HG03196 (cell line): ENCODE data around the gene KDM3A.

Experiments
- ATAC-seq: cut with Tn5 transposase; IDR thresholded peaks from one replicate; pipeline ENCODE4 v1.9.1; 2021; ENCODE audit not compliant: unreplicated experiment

The KDM3A gene, protein sequence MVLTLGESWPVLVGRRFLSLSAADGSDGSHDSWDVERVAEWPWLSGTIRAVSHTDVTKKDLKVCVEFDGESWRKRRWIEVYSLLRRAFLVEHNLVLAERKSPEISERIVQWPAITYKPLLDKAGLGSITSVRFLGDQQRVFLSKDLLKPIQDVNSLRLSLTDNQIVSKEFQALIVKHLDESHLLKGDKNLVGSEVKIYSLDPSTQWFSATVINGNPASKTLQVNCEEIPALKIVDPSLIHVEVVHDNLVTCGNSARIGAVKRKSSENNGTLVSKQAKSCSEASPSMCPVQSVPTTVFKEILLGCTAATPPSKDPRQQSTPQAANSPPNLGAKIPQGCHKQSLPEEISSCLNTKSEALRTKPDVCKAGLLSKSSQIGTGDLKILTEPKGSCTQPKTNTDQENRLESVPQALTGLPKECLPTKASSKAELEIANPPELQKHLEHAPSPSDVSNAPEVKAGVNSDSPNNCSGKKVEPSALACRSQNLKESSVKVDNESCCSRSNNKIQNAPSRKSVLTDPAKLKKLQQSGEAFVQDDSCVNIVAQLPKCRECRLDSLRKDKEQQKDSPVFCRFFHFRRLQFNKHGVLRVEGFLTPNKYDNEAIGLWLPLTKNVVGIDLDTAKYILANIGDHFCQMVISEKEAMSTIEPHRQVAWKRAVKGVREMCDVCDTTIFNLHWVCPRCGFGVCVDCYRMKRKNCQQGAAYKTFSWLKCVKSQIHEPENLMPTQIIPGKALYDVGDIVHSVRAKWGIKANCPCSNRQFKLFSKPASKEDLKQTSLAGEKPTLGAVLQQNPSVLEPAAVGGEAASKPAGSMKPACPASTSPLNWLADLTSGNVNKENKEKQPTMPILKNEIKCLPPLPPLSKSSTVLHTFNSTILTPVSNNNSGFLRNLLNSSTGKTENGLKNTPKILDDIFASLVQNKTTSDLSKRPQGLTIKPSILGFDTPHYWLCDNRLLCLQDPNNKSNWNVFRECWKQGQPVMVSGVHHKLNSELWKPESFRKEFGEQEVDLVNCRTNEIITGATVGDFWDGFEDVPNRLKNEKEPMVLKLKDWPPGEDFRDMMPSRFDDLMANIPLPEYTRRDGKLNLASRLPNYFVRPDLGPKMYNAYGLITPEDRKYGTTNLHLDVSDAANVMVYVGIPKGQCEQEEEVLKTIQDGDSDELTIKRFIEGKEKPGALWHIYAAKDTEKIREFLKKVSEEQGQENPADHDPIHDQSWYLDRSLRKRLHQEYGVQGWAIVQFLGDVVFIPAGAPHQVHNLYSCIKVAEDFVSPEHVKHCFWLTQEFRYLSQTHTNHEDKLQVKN (N-terminal part only)

DNA sequence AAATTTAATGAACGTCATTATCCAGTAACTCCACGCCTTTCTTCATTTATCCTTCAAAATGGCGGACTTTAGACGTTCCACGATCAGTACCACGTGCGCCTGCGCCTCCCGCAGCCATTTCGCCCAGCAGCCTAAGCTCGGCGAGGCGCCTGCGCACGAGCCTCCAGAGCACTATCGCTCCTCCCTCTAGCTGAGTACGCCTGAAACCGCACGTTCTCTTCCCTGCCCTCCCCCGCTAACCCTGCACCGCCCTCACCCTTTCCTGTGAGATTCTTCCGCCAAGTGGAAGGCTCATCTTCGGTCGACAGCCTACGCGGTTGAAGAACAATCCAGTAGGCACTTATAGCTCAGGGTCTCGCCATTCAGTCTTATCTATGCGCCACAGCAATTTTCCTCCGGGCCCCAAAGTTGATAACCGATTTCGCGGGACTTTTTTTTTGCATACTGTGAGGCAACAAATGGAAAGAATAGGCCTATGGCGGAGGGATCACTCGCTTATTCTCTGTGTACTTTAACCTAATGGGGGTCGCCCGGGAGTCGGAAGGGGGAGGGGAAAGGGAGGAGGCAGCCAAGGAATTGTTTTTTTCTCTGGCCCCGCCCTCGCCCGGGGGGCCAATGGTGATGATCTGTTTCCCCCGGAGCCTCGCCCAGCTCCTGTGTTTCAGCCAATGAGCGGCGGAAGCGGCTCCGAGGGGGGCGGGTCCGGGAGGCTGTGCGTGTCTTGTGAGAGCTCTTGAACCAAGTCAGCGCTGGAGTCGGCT, at the start of gene KDM3A:
Gene KDM3A, plus strand, starts transcription at position 741 of the 761 bp plus-strand sequence. CDS start 677 bp downstream, outside the sequence.
- peak; percentile 82 for ATAC-seq

DNA sequence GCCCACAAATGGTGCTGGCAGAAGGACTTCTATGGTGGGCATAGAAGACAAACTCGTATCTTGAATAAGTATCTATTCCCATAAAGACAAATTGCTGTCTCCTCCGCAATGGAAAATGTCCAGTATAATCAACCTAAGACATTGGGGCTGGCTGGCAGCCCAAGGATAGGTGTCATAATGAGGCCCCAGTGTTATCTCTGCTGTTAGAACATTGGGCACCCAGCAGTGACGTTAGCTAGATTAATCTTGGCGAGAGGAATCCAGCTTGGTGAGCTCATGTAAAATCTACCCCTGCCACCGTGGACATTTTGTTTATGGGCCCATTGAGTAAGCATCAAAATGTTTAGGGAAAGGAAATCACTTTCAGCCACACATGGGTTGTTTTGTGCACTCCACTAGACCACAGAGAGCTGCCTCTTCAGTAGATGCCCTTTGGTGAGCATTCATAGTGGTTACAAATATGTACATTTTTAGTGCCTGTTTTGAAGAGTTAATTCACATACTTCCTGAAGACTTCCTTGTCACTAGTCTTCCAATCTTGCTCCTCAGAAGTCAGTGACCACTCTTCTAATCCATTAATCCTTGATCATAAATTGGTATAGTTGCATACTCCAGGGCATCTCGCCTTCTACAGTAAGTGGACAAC, 48.2 kb upstream of the KDM3A start:
- no peak for ATAC-seq

DNA sequence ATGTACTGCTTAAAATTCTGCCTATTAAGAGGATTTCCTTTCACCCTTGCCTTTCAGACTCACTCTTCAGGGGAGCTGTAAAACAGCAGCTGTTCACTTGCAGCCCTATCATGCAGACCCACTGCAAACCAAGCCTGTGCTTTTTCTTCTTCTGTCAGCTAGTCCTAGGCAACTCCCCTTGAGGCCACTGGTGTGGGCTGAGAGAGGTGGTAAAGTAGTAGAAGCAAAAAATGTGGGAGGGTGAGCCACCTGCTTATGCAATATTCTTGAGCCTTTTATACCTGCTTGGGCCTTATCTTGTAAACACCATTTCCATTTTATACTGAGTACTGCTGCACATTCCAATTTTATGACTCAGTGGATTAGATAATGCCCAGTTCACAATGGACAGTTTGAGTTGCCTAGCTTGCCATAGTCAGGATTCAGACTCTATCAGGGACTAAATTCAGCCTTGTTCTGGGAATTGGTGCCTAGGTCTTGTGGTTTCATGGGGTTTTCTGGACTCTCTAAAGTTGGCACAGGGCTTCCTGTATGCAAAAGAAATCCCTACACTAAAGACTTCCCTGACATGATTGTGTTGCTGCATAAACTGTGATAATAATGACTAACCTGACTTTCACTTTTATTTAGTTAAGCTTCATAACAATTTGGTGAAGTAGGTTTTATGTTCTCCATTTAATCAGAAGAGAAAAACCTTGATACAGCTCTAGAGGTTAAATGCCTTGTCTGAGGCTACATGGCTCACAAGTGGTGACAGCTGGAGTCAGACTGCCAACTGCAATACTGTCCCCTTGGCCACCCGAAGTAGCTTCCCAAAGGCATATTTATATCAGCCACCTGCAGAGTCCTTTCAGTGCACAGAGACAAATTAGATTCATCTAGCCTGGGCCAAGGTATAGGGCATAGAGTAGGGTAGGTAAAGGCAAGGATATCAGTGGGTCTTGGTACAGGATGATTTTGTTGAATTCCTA, 47.4 kb upstream of the KDM3A start:
- ATAC-seq: no peak

DNA sequence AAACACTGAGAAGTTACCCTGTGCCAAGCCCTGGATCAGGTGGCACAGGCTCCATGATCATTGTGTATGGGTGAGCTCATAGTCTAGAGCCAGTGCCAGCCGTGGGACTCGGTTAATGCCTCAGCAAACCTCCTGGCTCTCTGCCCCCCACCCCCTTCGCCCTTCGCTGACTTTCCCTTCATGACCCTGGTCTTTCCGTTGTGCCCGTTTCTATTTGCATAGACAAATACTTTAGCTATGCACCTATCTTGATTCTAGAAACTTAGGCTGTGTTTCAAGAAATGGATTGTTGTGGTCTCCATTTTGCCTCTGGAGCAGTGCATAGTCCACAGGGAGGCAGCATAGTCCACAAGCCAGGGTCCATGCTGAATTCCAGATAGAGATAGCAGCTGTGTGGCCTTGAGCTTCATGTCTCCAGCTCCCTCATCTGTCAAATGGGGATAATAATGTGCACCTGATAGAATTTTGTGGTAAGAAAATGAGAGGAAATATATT, 44.8 kb upstream of the KDM3A start:
- no peak for ATAC-seq

DNA sequence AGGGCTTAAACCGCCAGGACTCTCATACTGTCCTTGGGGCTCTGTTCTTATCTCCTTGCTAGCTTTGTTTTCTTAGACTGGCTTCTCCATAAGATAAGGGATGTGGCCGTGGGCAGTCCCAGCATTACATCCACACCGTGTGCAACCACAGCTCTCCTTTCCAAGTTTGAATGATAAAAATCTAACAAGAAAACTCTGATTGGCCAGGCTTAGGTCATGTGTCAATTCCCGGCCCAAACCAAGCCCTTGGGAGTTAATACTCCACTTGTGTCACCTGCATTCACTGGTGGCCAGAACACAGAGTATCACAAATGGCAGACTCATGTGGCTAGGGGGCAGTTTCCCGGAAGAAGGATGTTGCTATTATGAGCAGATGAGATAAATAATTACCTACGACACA, 43.2 kb upstream of the KDM3A start:
- ATAC-seq: peak; percentile 49

DNA sequence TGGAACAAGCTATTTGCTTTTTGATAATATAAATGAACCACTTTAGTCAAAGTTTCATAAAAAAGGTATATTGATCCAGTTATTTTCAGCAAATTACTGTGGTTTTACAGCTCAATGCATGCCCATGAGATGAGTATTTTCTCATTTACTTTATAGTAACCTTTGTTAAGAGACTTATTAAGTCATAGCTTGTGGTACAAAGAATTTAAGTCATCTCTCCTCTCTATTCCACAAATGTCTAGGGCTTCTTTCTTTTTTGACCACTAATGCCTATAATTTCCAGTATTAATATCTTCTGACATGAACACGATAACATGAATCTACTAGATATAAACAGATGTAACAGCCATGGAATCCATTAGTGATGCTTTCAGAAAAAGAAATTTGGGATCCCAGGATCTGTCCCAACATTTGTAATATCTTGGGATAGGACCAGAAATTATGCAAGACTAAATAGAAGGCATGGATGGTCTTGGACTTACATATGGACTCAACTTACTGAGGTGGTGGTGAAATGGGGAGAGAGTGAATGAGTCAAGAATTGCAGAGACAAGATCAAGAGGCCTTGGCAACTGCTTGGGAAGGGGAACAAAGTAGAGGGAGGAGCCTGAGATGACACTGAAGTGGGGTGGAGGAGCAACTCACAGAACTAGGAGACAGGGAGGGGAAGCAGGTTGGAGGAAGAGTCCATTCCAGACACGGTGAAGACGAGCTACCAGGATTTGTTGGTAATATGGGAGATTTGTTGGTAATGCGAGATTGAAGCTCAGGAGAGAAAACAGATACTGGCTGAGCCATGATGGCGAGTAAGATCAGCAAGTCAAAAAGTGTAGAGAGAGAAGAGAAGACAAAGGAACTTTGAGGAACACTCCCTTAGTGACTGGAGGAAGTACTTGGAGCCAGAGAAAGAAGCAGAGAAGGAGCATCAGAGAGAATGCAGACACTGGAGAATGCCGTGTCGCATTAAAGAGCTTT, 42.4 kb upstream of the KDM3A start:
- ATAC-seq: no peak

DNA sequence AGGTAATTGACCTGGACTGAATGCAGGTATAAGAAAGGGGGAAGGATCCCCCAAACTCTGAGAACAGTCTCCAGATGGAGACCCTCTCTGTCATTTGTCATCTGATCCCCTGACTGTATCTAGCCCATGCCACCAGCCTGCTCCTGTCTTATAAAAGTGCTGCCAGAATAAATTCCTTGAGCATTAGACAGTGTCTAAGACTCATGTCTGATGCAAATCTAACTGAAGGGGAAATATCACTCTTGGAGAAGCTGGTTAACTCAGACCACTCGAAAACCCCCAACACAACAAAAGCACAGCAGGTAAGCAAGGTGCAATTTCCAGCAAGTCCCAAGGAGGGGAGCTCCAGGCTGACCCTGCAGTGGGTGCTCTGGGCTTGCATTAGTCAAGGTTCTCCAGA, 40.9 kb upstream of the KDM3A start:
- ATAC-seq: no peak

DNA sequence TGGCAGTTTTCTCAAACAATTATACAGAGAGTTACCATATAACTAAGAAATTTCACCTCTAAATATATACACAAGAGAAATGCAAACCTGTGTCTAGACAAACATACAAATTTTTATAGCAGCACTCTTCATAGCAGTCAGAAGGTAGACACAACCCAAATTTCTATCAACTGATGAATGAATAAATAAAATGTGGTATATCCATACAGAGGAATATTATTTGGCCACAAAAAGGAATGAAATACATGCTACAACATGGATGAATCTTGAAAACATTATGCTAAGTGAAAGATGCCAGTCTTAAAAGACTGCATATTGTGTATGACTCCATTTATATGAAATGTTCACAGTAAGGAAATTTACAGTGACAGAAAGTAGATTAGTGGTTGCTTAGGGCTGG, 30.6 kb upstream of the KDM3A start:
- no peak for ATAC-seq

DNA sequence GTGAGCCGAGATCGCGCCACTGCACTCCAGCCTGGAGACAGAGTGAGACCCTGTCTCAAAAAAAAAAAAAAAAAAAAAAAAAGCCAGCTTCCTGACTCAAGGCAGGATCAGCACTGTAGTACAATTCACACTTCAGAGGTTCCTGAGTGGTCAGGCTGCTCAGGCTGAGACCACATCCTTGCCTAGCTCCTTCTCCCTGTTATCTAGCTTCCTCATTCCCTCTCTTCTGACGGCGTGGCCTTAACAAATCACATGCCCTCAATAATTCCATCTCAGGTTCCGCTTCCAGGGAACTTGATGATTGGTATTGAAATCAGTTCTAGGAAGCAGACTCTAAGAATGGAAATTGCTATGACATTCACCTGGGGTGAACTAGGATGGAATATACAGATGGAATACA, 29.8 kb upstream of the KDM3A start:
- no peak for ATAC-seq

DNA sequence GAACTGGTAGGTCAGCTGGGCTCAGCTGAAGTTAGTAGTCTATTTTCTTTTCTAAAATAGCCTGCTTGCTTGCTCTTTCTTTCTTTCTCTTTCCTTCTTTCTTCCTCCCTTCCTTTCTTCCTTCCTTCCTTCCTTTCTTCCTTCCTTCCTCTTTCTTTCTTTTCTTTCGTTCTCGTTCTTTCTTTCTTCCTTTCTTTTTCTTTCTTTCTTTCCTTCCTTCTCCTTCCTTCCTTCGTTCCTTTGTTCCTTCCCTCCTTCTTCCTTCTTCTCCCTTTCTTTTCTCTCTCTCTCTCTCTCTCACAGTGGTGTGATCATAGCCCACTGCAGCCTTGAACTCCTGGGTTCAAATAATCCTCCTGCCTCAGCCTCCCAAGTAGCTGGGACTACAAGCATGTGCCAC, 29.2 kb upstream of the KDM3A start:
- ATAC-seq: no peak

DNA sequence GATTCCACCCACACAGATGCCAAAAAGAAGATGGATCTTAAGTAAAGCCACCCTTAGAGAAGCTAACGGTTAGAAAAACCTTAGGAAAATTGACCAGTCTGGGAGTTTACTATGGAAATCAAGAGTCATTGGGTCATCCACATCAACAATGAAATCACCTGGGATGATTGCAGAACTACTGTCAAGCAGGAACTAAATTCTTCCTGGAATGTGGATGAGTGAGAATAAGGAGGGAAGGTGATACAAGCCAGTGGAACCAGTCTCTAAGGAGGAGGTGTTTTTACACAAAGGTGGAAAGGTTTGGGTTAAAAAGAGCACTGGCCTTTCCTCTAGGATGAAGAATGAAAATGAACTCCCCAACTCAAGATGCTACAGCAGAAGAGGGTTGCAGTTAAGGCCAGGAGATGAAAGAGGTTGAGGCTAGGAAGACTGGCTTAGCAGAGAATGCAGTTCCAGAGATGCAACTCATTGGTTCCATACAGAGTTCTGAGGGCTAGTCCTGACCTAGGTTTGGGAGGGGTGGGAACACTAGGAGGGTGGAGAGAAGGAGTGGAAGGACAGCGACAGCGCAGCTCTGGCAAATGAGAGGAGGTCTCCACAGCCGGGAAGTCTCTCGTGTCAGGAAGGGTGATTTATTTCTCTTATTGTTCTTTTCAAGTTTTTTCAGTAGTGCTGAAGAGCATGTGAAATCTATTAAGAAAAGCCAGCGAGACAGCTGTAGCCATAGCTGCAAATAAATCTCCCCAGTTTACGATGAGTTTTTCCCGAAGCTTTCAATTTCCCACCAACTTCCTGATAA, 27.7 kb upstream of the KDM3A start:
- no peak for ATAC-seq

DNA sequence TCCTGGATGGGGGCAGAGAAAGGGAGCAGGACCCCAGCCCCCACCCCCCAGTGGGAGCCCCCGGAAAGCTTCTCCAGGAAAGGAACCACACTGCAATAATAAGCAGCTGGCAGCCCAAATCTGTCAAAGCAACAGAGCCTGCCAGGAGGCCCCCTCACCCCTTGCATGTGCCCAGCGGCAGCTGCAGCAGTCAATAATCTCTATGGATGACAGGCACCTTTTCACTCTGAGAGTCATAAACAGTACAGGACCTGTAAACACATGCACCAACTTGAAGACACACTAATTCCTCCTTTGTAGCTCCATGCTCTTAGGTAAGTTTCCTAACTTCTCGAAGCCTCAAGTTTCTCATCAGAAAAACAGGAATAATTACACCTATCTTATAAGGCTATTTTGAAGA, 26.2 kb upstream of the KDM3A start:
- ATAC-seq: no peak

DNA sequence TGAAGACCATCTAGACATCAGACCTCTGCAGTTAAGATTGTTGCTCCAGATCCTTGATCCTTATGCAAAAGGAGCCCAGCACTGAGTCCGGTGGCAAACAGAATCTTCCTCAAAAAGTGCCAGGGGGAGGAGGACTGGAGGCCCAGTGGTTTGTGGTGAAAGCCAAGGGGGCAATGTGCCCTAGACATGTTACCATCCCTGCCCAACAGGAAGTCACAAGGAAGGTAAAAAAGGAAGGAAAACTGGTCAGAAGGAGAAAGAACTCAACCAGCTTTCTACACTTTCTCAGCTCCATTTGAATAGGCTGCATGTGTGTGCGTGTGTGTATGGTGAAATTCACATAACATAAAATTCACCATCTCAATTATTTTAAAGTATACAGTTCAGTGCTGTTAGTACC, 25.0 kb upstream of the KDM3A start:
- no peak for ATAC-seq

DNA sequence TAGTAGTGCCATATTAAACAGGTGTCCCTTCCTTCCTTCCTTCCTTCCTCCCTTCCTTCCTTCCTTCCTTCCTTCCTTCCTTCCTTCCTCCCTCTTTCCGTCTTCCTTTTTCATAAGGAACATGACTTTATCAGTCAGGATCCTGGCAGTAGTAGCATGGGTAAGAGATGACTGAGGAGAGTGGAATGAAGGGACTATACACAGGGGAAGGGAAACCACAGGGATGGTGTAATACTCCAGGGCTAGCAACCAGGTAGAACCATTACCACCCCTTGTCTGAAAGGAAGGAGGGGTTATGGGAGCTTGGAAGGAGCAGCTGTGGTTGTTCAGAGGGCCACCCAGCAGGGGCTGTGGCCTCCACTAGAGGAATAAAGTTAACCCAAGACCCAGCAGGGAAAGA, 23.2 kb upstream of the KDM3A start:
- no peak for ATAC-seq

DNA sequence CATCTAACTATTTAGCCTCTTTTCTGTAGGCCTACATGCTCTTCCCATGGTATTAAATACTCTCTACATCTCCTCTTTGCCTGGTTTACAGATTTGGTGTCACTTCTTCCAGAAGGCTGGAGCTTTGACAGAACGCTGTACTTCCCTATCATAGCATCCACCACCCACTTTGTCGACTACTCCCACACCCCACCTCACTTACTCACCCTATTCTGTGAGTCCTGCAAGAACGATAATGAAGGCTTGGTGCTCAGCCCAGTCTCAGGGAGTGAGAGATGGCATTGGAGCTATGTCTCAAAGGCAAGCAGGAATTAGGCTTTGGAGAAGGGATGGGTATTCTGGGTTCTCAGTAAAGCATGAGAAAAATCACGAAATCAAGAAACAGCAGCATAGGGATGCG, 20.3 kb upstream of the KDM3A start:
- ATAC-seq: no peak

DNA sequence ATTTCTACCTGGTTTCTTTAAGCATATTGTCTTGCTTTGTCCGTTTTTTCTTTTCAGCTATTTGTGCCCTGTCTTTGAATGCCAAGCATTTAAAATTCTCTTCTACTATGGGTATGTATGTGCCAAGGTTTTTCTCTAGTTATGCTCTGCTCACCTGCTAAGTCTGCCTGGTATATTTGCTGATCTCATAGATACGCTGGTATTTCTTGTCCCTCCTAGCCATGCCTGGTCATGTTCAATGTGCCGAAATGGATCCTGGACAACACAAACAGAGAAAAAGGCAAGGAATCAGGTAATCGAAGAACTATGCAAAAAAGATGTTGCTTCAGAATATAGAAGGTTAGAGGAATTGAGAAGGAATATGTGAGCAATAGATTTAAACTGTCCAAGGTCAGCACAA, 14.9 kb upstream of the KDM3A start:
- no peak for ATAC-seq

DNA sequence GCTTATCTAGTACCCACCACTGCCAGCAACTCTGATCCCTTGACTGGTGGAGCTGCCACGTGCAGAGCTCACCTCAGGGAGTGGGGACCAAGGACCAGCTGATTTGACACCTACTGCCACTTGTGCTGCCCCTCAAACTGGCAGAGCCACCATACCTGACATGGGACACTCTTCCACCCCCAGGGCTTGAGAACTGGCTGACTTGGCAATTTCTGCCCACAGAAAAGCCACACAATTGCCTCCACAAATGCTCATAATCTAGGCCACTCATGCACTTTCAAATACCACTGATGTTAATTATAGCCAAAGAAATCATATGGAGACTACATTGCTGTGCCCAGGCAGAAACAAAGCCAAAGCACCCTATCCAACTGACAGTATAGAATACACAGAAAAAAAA, 11.8 kb upstream of the KDM3A start:
- ATAC-seq: no peak
